Liver (tissue), 3 donors: ENCODE measurements around the gene SBF2.

ENCODE experiments used
- CTCF ChIP-seq: fragments of 150-350 bp; IDR thresholded peaks from 2 replicates; pipeline ENCODE4 v1.5.1; 2017; ENCODE audit warnings: improper control_type of control experiment, low read depth, low read length; ENCODE audit not compliant: missing input control
- HNF4G ChIP-seq: IDR thresholded peaks from 2 replicates; pipeline ENCODE4 v1.6.1; 2016; ENCODE audit warnings: antibody characterized with exemption
- JUND ChIP-seq, 2 donors: IDR thresholded peaks; 2 replicates each; pipeline ENCODE4 v1.6.1; 2016; ENCODE audit warnings: antibody characterized with exemption in 2 of 2
- MAX ChIP-seq: IDR thresholded peaks from 2 replicates; pipeline ENCODE4 v1.6.1; 2016; ENCODE audit warnings: antibody characterized with exemption
- TAF1 ChIP-seq: conservative IDR thresholded peaks from 2 replicates; pipeline ENCODE4 v1.6.1; 2016; ENCODE audit warnings: antibody characterized with exemption, mild to moderate bottlenecking
- donor health status: healthy.
- donor health status: healthy.

GRCh38 chr11:10038521-10039302, 255.3 kb downstream of the SBF2 start:
- TF ChIP-seq CTCF (no peak), JUND (IDR thresholded peaks at IDR 0.05) (no peak), TAF1 (no peak), MAX (no peak), HNF4G (no peak)
